ENCODE measurements around the gene PAX6.

PAX6 gene

DNA sequence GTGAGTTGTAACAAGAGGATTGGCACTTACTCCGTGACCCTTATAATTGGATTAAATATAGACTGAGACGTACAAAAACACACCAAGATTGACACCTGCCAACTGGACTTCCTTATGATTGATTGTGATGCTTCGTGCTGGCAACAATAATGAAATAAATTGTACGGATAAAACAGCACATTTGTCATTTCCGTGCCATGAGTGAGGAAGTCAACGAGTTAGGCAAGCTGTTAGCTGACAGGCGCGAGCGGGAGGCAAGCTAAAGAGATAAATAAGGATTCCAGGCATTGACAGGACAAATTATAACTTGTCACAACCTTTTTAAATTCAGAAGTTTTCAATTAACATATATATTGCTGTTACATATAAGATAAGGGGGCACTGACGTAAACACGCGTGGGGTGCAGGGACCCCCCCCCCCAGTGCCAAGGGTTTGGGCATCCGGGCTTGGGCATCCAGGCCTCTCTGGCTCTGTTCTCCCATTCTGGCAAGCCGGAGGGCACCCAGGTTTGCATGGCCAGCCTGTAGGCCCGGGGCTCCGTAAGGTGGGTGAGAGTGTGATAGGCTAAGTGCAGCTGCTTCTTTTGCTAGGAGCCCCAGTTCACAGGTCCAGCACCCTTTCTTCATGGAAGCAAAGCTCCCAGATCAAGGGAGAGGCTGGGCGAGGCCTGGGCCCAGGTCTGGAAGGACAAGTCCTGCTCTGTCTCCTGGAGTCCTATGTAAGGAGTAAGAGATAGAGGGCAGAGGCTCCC is 11.2 kb upstream of the PAX6 start:
- no peak for DNase-seq

DNA sequence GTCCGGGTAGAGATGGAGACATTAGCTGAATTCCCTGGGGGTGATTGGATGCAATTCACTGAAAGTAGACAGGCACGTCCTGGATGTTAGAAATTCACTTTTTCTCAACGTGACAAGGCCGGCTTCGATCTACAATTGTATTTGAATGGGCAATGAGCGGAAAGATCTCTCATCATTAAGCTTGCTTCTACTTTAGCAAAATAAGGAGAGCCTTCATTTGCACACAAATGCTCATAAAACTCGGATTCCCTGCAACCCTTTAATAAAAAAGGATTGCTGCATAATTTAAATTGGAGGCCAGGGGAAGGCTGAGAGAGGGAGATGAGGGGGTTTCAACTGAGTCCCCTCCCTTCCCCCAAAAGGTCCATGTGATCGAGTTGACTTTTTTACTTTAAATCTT is 10.6 kb upstream of the PAX6 start:
- no peak for DNase-seq

DNA sequence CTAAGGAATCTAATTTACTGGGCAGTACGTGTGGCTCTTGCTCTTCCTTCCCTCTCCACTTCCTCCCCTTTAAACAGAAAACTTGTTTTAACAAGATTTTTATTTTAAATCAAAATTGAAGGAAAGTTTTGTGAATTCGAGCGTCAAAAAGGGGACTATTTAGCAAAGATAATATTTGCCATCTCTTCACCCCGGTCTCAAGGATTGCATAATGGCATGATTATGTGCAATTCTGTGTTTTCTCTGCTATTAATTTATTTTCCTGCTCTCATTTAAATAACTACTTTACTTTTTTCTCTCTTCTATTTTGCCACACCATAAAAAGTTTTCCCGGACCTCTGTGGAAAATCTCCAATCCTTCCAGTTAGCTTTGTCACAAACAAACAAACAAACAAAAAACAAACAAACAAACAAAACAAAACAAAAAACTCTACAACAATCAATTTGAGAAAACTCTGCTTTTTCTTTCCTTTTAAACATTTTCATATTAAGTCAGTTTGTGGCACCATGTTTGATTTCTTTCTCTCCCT is 10.2 kb upstream of the PAX6 start:
- no peak for DNase-seq

- no peak for DNase-seq
Observed at GRCh38 chr11:31820438-31820818, 9.3 kb upstream of the PAX6 start.

GRCh38 chr11:31819621-31820437 is 8.7 kb upstream of the PAX6 start:
- no peak for DNase-seq

- no peak for DNase-seq
Observed at GRCh38 chr11:31818874-31819331, 7.8 kb upstream of the PAX6 start.

GRCh38 chr11:31818425-31818755 is 7.3 kb upstream of the PAX6 start:
- no peak for DNase-seq

GRCh38 chr11:31817621-31818424 is 6.7 kb upstream of the PAX6 start:
- DNase-seq = no peak

- DNase-seq = no peak
Observed at GRCh38 chr11:31817054-31817620, 6.0 kb upstream of the PAX6 start.

DNA sequence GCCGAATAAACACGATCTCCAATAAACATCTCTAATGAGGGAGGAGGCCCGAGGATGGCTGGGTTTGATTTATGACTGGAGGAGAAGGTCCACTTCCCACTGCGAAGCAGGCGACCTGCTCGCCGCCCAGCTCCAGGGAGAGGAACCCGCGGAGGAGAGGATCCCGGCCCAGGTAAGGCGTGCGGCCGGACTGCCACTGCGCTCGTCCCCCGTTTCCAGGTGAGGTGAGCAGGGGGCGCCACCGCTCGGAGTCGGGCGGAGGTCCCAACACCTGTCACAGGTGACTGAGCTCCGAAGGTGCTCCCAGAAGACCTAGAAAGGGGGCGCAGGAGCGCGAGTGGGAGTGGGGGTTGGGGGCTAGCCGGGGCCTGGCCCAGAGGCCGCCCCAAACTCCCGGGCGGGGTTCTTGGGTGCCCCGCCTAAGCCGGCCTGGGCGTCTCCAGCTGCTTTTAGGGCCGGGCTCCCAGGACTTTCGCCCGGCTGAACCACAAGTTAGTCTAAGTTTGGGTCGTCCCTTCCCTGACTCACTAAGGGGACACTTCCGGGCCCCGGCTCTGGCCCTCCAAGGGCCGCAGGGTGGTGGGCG is 5.4 kb upstream of the PAX6 start:
- DNase-seq = no peak

DNA sequence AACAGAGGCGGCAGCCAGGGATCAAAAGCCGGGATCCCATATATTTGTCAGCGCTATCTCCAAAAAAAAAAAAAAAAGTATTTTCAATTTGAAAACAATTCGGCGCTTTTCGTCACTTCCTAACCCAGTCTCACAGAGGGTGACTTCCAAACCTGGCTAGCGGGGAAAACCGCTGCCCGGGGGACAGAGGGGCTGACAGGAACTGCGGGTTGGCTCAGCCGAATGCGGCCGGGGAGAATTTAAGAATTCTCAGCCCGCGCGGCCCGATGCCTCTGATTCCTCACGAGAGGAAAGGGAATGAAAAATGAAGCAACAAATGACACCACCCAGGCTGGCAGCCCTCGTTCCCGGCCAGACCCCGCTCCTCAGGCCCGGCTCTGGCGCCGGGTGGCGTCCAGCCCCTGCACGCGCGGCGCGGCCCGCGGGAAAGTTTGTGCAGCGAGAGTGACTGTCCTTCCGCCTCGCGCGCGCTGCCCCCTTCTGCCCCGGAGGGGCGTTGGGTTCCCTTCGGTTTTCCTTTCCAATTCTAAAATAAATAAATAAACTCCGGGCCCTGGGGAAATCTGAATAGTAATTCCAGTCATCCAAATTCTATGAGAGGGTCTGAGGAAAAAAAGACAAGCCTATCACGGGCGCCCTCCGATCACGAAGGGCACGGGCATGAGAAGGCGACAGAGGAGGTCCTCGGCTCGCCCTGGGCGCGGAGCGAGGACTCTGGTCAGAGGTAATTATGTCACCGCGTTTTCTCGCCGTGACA is 4.8 kb upstream of the PAX6 start:
- no peak for DNase-seq

DNA sequence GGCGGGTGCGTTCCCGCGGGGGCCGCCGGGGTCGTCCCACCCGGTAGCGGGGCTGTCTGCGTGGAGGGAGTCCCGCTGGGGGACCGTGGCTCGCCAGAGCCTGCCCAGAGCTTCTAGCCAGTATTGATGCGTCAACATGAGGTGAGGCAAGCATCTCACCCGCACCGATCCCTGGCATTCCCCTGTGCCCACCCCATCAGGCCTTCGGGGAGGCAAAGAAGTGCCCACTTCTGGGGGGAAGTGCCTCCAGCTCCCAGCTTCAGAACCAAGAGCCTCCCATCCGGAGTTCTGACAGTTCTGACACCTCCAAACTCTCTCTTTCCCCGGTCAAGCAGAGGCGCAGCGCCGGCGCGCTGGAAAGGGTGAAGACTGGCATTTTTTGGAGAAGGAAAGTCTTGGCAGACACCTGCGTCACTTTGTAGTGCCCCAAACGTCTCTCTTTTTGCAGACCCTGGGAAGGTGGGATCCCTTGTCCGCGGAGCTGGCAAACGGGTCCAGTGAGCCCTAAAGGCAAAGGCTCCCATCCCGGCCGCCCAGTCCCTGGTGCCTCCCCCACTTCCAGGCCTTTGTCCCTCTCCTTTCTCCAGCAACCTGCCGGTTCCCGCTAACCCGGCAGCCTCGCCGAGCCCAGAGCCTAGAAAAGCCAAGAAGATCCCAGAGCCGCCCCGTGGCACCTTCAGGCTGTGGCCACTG is 3.2 kb upstream of the PAX6 start:
- no peak for DNase-seq

DNA sequence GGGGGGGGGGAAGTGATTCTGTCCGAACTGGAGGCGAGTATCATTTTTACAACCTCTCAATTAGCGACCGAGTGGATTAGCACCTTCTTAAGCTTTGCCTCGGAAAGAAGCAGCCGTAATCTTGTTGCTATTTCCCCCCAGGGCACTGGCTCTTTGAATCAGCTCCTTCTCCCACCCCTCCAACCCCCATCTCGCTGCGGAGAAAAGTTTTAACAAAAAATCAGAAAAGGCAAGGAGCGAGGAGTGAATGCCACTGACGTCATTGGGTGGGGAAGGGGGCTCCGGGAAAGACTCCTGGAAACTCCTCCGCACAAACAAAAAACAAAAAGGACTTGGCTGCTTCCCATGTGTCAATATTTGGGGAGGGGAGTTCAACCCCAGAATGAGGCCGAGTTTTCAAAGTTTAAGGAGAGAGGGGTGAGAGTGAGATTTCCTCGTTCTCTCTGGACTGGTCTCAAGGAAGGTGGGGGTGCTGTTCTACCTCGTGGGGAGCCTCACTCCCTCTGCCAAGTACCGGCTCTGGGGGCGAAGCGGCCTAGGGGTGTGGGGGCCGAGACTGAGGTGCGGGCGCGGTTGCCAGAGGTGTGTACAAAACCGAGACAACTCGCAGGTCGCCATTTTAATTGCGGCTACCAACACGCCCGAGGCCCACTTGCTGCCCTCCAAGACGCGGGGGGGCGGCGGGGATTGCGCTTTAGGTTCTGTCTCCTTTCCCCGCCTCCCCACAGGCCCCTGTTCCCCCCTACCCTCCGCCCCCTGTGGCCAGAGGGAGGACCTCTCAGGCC is 2.5 kb upstream of the PAX6 start:
- no peak for DNase-seq

DNA sequence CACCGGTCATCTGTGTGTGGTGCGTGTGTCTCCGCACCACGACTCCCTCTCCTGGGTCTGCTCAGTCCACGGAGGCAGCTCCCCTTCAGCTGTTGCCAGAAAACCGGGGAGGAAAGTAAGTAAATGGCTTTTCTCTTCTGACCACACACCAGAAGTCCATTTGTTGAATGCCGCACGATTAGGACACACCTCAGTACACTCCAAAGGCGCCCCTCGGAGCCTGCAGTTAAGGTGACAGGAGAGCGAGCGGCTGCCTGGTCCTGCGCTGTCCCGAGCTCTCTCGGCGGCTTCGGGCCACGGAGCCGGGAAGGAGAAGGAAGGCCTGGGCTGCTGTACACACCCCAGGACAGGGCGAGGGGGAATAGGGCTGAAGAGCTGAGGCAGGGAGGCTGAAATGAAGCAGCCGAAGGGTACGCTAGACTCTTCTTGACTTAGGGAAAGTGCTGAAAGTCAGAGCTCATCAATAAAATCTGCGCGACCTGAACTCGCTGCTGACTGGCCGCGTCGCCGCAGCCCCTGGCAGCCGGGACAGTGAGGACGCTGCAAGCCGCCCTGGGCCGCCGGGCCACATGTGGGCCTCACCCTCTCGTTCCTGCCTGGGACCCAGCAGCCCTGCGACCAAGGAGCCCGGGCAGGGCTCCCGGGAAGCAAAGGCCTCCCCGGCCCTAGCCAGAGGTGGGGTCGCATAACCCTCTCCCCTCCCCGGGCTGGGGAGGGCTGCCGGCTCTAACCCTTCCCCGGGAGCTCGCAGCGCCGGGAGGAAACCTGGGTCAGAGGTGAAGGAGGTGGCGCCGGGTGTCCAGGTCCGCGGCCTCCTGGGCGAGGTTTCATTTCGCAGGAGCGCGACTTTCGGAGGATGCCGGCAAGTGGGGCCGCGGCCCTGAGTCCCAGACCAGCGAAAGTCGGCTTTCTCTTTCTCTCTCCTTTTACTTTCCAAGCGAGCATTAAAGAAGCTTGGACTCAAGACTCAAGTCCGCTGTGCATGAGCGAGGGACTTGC is 1.6 kb upstream of the PAX6 start:
- no peak for DNase-seq

- no peak for DNase-seq
Observed at GRCh38 chr11:31809857-31810778, 1.0 kb downstream of the PAX6 start.

DNA sequence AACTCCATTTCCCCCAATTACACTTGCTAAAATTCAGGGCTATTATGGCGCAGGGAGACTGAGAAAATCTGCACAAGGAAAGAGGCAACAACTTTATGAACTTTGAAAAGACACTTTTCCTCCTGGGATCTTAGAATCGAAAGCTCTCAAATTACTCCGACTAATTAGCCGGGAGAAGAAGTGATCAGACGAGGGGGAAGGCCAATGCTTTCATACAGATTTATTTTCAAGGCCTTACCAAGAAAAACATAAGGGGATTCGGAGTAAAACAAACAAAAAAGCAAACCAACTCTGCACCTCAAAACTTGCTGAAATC is 1.6 kb downstream of the PAX6 start:
- DNase-seq = no peak

GRCh38 chr11:31808721-31809540 is 2.2 kb downstream of the PAX6 start:
- no peak for DNase-seq

All from activated CD4-positive, alpha-beta T cell treated with anti-CD3 and anti-CD28 coated beads for 48 hours (primary cell).